ENCODE data around the gene PLOD3. TPM values are rescaled to one million over a fixed set of nuclear protein-coding genes. Genes with fewer than 3 reads are reported as not detected.
"Not testable (repeated sequence)": the region's sequence is repeated elsewhere in the genome, so short reads cannot be mapped to it uniquely, and the experiment has no call there.

Gene PLOD3
- total RNA-seq (100 to 1,000 TPM in 1 of 5 donors, 10 to 100 TPM in 4; 23.1 to 260 (median 46.7) TPM), polyA plus RNA-seq (10 to 100 TPM; 12.4 to 32.4 (median 30.1) TPM)
- long read RNA-seq, donor 1, partial matches to known transcripts = 0 of 1 reads
- long read RNA-seq, donor 1, other reads (novel, unspliced or antisense) = 0 of 1 reads
- long read RNA-seq, donor 2, partial matches to known transcripts = 60 of 128 reads
- long read RNA-seq, donor 2, other reads (novel, unspliced or antisense) = 64 of 128 reads
- long read RNA-seq, donor 3, partial matches to known transcripts = 0 of 2 reads
- long read RNA-seq, donor 3, other reads (novel, unspliced or antisense) = 0 of 2 reads
- long read RNA-seq, donor 4 = 0 reads
- long read RNA-seq, donor 5, transcript PLOD3-201 (19 exons, 2,920 nt) = major isoform, 5 of 126 reads
- long read RNA-seq, donor 5, partial matches to known transcripts = 68 of 126 reads
- long read RNA-seq, donor 5, other reads (novel, unspliced or antisense) = 53 of 126 reads
- long read RNA-seq, donor 6, transcript PLOD3-201 (19 exons, 2,920 nt) = major isoform, 5 of 11 reads
- long read RNA-seq, donor 6, partial matches to known transcripts = 5 of 11 reads
- long read RNA-seq, donor 6, other reads (novel, unspliced or antisense) = 0 of 11 reads
- long read RNA-seq, donor 7, partial matches to known transcripts = 0 of 5 reads
- long read RNA-seq, donor 7, other reads (novel, unspliced or antisense) = 0 of 5 reads
- long read RNA-seq, donor 8, partial matches to known transcripts = 58 of 109 reads
- long read RNA-seq, donor 8, other reads (novel, unspliced or antisense) = 46 of 109 reads
- long read RNA-seq, donor 9, partial matches to known transcripts = 6 of 10 reads
- long read RNA-seq, donor 9, other reads (novel, unspliced or antisense) = 0 of 10 reads
- long read RNA-seq, donor 10, partial matches to known transcripts = 17 of 49 reads
- long read RNA-seq, donor 10, other reads (novel, unspliced or antisense) = 30 of 49 reads

DNA sequence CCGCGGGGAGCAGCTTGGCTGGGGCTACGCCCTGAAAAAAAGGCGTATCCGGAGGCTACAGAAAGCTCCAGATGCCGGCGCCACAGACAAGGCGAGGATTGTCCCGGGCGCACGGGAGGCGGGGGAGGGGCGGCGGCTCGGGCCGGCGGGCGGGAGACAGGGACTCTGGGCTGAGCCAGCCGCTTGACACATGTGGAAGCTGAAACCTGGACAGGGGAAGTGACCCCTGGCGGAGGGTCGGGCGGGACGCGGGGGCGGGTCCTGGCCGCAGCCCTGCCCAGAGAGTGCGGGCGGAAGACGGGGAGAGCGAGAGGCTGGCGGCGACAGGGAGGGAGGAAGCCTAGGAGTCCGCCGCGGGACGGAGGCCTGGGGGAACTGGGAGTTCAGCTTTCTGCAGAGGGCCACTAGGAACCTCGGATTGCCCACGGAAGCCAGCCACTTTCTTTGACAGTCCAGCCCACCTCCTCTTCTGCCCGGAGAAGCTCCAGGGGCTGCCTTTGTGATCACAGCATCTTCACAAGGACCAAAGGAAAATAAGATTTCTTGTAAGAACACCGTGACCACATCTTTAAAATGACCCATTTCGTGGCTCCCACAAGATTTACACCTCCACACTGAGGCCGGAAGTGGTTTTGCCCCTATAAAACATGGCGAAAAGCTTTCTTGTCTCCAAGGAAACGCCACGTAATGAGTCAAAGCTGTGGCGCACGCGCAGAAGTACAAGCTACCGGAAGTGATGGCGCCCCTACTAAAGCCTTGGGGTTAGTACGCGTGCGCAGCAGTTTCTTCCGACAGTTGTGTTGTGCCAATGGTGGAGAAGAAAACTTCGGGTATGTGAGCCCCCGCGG lies at the start of gene PLOD3, which contains the start of gene ZNHIT1:
PLOD3 (minus strand) TSS at position 194 of the 848 bp plus-strand sequence. CDS start 307 bp downstream, outside the sequence.
ZNHIT1 (plus strand) TSS at position 778 of the 848 bp plus-strand sequence; CDS start at position 809, 31 bp downstream.
- TF ChIP-seq EP300 (IDR thresholded peaks at IDR 0.05) = no peak
- peak; percentile 52 to 87 (median 58) for TF ChIP-seq POLR2AphosphoS5 (IDR thresholded peaks at IDR 0.05)
- no peak for TF ChIP-seq POLR2A (IDR thresholded peaks at IDR 0.05)
- TF ChIP-seq CTCF (IDR thresholded peaks at IDR 0.05) = peak in 3 of 7 experiments; percentile 15 to 25 (median 15)
- H3K9me3 ChIP-seq = no peaks in the 10 kb centered on the region
- H3K4me3 ChIP-seq = peak within 1 kb of the TSS; percentile 78 to 98 (median 82)
- intact Hi-C loops (cut with DNase I; ENCODE audit: low total_unique reads) = no loop called here
- peaks cover 20 to 47% (median 42%) of the 10 kb centered on the region in 4 donors for H3K36me3 ChIP-seq
- no peaks in the 10 kb centered on the region for H3K27me3 ChIP-seq
- WGBS, 5 donors = 0 to 1% (median 1%) methylated on average over 47 to 57 of the region's 57 CpGs
- peaks cover 29 to 56% (median 45%) of the 10 kb centered on the region in 4 donors for H3K4me1 ChIP-seq
- peak; percentile 99 for DNase-seq
- H3K27ac ChIP-seq = peak within 1 kb of the TSS; percentile 92 to 96 (median 94)

- intact Hi-C loops (cut with DNase I; ENCODE audit: low total_unique reads) = no loop called here
- Histone ChIP-seq H3K4me3 (no peak overlapping the region), H3K4me1 (no peaks in the 10 kb centered on the region), H3K27ac (no peak overlapping the region), H3K27me3 (peaks cover 0 to 30% (median 0%) of the 10 kb centered on the region in 3 donors), H3K9me3 (no peaks in the 10 kb centered on the region), H3K36me3 (no peaks in the 10 kb centered on the region)
- no peak for TF ChIP-seq CTCF (IDR thresholded peaks at IDR 0.05)
- no peak for TF ChIP-seq POLR2A (IDR thresholded peaks at IDR 0.05)
- TF ChIP-seq POLR2AphosphoS5 (IDR thresholded peaks at IDR 0.05) = no peak
- no peak for TF ChIP-seq EP300 (IDR thresholded peaks at IDR 0.05)
- peak in 1 of 2 donors; percentile 23 for DNase-seq
- WGBS, 5 donors = 61 to 73% (median 66%) methylated on average over 17 of the region's 17 CpGs
Measured at GRCh38 chr7:101265622-101266516, 48.5 kb upstream of the PLOD3 start.

DNA sequence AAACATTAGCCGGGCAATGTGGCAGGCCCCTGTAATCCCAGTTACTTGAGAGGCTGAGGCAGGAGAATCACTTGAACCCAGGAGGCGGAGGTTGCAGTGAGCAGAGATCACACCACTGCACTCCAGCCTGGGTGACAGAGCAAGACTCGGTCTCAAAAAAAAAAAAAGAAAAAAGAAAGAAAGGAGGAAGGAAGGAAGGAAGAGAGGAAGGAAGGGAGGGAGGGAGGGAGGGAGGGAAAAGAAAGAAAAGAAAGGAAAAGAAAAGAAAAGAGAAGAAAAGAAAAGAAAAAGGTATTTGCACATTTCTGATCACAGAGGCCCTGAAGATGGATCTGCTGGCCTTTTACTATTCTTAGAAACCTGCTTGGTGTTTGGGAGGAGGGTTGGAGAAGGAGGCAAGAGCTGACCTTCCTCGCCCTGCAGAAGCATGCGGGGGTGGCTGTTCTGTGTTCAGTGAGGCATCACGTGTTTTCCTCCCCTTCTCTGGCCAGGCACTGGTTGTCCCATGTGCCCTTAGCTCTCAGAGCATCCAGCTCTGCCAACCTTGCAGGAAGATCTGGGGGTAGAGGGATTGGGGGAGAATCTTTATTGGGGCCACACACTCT lies 46.8 kb upstream of the PLOD3 start:
- H3K4me3 ChIP-seq; H3K9me3 ChIP-seq; intact Hi-C loops (cut with DNase I; ENCODE audit: low total_unique reads); H3K27ac ChIP-seq; H3K4me1 ChIP-seq; H3K36me3 ChIP-seq: not testable (repeated sequence)
- peaks cover 0 to 26% (median 0%) of the 10 kb centered on the region in 3 donors for H3K27me3 ChIP-seq
- DNase-seq = peak in 1 of 2 donors; percentile 28
- 38 to 53% (median 51%) methylated on average over 6 of the region's 6 CpGs for WGBS, 5 donors

Data from stomach (tissue), 19 donors.